ENCODE measurements around the gene RING1. TPM values are rescaled to one million over a fixed set of nuclear protein-coding genes. Genes with fewer than 3 reads are reported as not detected.

The RING1 gene
- total RNA-seq, 2 donors from 2014 or later = 7.5 to 13.9 TPM

- H3K9me3 ChIP-seq = no peaks in the 10 kb centered on the region
- TF ChIP-seq CTCF (IDR thresholded peaks at IDR 0.05) = no peak
- H3K4me3 ChIP-seq = no peak overlapping the region
- no peaks in the 10 kb centered on the region for H3K27me3 ChIP-seq
- no peaks in the 10 kb centered on the region for H3K36me3 ChIP-seq
- no peak overlapping the region for H3K27ac ChIP-seq
- peaks cover 0 to 18% of the 10 kb centered on the region in 2 donors for H3K4me1 ChIP-seq
- no peak for DNase-seq (ENCODE audit: low spot score)
These were observed 44.1 kb upstream of the RING1 start for GRCh38 chr6:33164176-33164575.

GRCh38 chr6:33164665-33165373 is 43.5 kb upstream of the RING1 start:
- DNase-seq (ENCODE audit: low spot score) = no peak
- no peaks in the 10 kb centered on the region for H3K9me3 ChIP-seq
- H3K27me3 ChIP-seq = no peaks in the 10 kb centered on the region
- H3K4me1 ChIP-seq = peaks cover 0 to 18% of the 10 kb centered on the region in 2 donors
- TF ChIP-seq CTCF (IDR thresholded peaks at IDR 0.05) = no peak
- no peak overlapping the region for H3K4me3 ChIP-seq
- no peaks in the 10 kb centered on the region for H3K36me3 ChIP-seq
- H3K27ac ChIP-seq = no peak overlapping the region

- H3K27ac ChIP-seq = no peak overlapping the region
- H3K36me3 ChIP-seq = no peaks in the 10 kb centered on the region
- no peak overlapping the region for H3K4me3 ChIP-seq
- no peaks in the 10 kb centered on the region for H3K27me3 ChIP-seq
- no peak for DNase-seq (ENCODE audit: low spot score)
- no peak for TF ChIP-seq CTCF (IDR thresholded peaks at IDR 0.05)
- H3K4me1 ChIP-seq = peaks cover 0 to 15% of the 10 kb centered on the region in 2 donors
- H3K9me3 ChIP-seq = no peaks in the 10 kb centered on the region
These were observed 42.6 kb upstream of the RING1 start for GRCh38 chr6:33165581-33166258.

- TF ChIP-seq CTCF (IDR thresholded peaks at IDR 0.05) = no peak
- DNase-seq (ENCODE audit: low spot score) = no peak
- Histone ChIP-seq H3K9me3 (no peaks in the 10 kb centered on the region), H3K4me3 (no peak overlapping the region), H3K27me3 (no peaks in the 10 kb centered on the region), H3K4me1 (peaks cover 0 to 9% of the 10 kb centered on the region in 2 donors), H3K36me3 (no peaks in the 10 kb centered on the region), H3K27ac (no peak overlapping the region)
These were observed 41.9 kb upstream of the RING1 start for GRCh38 chr6:33166363-33166762.

- H3K27ac ChIP-seq = no peak overlapping the region
- H3K4me3 ChIP-seq = no peak overlapping the region
- no peaks in the 10 kb centered on the region for H3K9me3 ChIP-seq
- H3K36me3 ChIP-seq = no peaks in the 10 kb centered on the region
- TF ChIP-seq CTCF (IDR thresholded peaks at IDR 0.05) = no peak
- DNase-seq (ENCODE audit: low spot score) = no peak
- H3K4me1 ChIP-seq = peaks cover 0 to 4% of the 10 kb centered on the region in 2 donors
- H3K27me3 ChIP-seq = no peaks in the 10 kb centered on the region
These were observed 41.5 kb upstream of the RING1 start for GRCh38 chr6:33166811-33167210.
